ENCODE measurements around the gene RABEPK. TPM values are rescaled to one million over a fixed set of nuclear protein-coding genes. Genes with fewer than 3 reads are reported as not detected.
"Not testable (repeated sequence)": the region's sequence is repeated elsewhere in the genome, so short reads cannot be mapped to it uniquely, and the experiment has no call there.

Gene RABEPK
- total RNA-seq, 1 experiment from 2014 or later, result 43.6 TPM

GRCh38 chr9:125235804-125236519 is 35.6 kb downstream of the RABEPK start:
- no peaks in the 10 kb centered on the region for H3K9me3 ChIP-seq (ENCODE audit: low read depth, low read length, poor library complexity, severe bottlenecking)
- ChIA-PET CTCF (no interaction called here), POLR2A (ENCODE audit: low non-redundant PET) (no interaction called here)
- DNase-seq (ENCODE audit: low spot score), result no peak
- intact Hi-C loops (cut with micrococcal nuclease; ENCODE audit: unreplicated experiment), result no loop called here
- peak overlapping the region; percentile 10 for H3K4me3 ChIP-seq (ENCODE audit: low read depth, low read length, poor library complexity, severe bottlenecking)
- TF ChIP-seq CTCF (conservative IDR thresholded peaks at IDR 0.05; ENCODE audit: low read depth, low read length) (no peak), EZH2 (IDR thresholded peaks at IDR 0.05; ENCODE audit: borderline replicate concordance, low read depth, low read length, poor library complexity, severe bottlenecking) (no peak)
- BruUV-seq (replicated peaks), result no TSS peak
- H3K36me3 ChIP-seq (ENCODE audit: insufficient read depth, low read length, poor library complexity, severe bottlenecking), result peaks cover 72% of the 10 kb centered on the region
- H3K27me3 ChIP-seq (replicated peaks; ENCODE audit: insufficient read depth, low read depth, low read length, poor library complexity), result no peaks in the 10 kb centered on the region
- peaks cover 33% of the 10 kb centered on the region for H3K4me1 ChIP-seq (ENCODE audit: insufficient read depth, low read length, poor library complexity, severe bottlenecking)
- no peak overlapping the region for H3K27ac ChIP-seq (ENCODE audit: low read depth, low read length, poor library complexity, severe bottlenecking)

DNA sequence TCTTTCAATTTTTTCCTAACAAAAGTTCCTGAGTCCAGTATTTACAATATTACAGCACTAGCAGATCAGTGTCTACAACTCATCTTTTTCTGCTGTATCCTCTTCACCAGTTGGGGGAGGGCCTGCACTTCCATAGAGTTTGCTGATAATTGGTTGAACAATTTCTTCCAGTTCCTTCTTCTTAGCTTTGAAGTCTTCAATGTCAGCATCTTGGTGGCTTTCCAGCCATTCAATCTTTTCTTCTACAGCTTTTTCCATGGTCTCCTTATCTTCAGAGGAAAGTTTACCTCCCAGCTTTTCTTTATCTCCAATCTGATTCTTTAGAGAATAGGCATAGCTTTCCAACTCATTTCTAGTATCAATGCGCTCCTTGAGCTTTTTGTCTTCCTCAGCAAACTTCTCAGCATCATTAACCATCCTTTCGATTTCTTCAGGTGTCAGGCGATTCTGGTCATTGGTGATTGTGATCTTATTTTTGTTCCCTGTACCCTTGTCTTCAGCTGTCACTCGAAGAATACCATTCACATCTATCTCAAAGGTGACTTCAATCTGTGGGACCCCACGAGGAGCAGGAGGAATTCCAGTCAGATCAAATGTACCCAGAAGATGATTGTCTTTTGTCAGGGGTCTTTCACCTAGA is 36.3 kb downstream of the RABEPK start:
- peaks cover 33% of the 10 kb centered on the region for H3K4me1 ChIP-seq (ENCODE audit: insufficient read depth, low read length, poor library complexity, severe bottlenecking)
- peak; percentile 12 for DNase-seq (ENCODE audit: low spot score)
- peak overlapping the region; percentile 93 for H3K4me3 ChIP-seq (ENCODE audit: low read depth, low read length, poor library complexity, severe bottlenecking)
- TSS peak; percentile 10 for BruUV-seq (replicated peaks)
- H3K36me3 ChIP-seq (ENCODE audit: insufficient read depth, low read length, poor library complexity, severe bottlenecking), result peaks cover 72% of the 10 kb centered on the region
- H3K27me3 ChIP-seq (replicated peaks; ENCODE audit: insufficient read depth, low read depth, low read length, poor library complexity); CTCF ChIA-PET; intact Hi-C loops (cut with micrococcal nuclease; ENCODE audit: unreplicated experiment); POLR2A ChIA-PET (ENCODE audit: low non-redundant PET); H3K27ac ChIP-seq (ENCODE audit: low read depth, low read length, poor library complexity, severe bottlenecking); H3K9me3 ChIP-seq (ENCODE audit: low read depth, low read length, poor library complexity, severe bottlenecking): not testable (repeated sequence)

- ChIA-PET CTCF (no interaction called here), POLR2A (ENCODE audit: low non-redundant PET) (no interaction called here)
- Histone ChIP-seq H3K27me3 (replicated peaks; ENCODE audit: insufficient read depth, low read depth, low read length, poor library complexity) (no peaks in the 10 kb centered on the region), H3K4me1 (ENCODE audit: insufficient read depth, low read length, poor library complexity, severe bottlenecking) (peaks cover 36% of the 10 kb centered on the region), H3K36me3 (ENCODE audit: insufficient read depth, low read length, poor library complexity, severe bottlenecking) (peaks cover 67% of the 10 kb centered on the region), H3K4me3 (ENCODE audit: low read depth, low read length, poor library complexity, severe bottlenecking) (peak overlapping the region; percentile 93), H3K9me3 (ENCODE audit: low read depth, low read length, poor library complexity, severe bottlenecking) (no peaks in the 10 kb centered on the region), H3K27ac (ENCODE audit: low read depth, low read length, poor library complexity, severe bottlenecking) (peak overlapping the region; percentile 26)
- intact Hi-C loops (cut with micrococcal nuclease; ENCODE audit: unreplicated experiment), result no loop called here
- no TSS peak for BruUV-seq (replicated peaks)
- no peak for DNase-seq (ENCODE audit: low spot score)
- no peak for TF ChIP-seq EZH2 (IDR thresholded peaks at IDR 0.05; ENCODE audit: borderline replicate concordance, low read depth, low read length, poor library complexity, severe bottlenecking)
- no peak for TF ChIP-seq CTCF (conservative IDR thresholded peaks at IDR 0.05; ENCODE audit: low read depth, low read length)
These were observed 38.0 kb downstream of the RABEPK start for GRCh38 chr9:125238127-125238914.

Data from A673 (cell line).